DMS53 (cell line): Measurements from ENCODE around the gene BMAL1.
"Not testable (repeated sequence)": the region's sequence is repeated elsewhere in the genome, so short reads cannot be mapped to it uniquely, and the experiment has no call there.

Source experiments
- DNase-seq: peaks from one replicate; lab custom pipeline; 2025; lab: John Stamatoyannopoulos, UW

The BMAL1 gene

DNA sequence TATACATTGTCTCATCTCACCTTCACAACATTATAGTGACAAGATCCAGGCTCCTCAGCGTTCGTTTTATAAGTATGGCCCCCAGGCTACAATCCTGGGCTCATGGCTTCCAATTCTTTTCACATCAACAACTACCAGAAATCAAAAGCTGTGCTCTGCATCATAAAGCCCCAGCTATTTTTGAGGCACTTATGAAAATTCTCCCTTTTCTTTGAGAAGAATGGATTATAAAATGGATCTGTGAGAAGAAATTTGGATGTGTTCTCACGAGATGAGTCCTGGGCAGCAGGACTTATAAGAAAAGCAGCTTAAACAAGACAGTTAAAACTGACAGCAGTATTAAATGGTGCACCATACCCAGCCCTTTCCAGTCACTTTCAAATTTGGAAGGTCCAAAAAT, 105.2 kb downstream of the BMAL1 start:
- DNase-seq: no peak

DNA sequence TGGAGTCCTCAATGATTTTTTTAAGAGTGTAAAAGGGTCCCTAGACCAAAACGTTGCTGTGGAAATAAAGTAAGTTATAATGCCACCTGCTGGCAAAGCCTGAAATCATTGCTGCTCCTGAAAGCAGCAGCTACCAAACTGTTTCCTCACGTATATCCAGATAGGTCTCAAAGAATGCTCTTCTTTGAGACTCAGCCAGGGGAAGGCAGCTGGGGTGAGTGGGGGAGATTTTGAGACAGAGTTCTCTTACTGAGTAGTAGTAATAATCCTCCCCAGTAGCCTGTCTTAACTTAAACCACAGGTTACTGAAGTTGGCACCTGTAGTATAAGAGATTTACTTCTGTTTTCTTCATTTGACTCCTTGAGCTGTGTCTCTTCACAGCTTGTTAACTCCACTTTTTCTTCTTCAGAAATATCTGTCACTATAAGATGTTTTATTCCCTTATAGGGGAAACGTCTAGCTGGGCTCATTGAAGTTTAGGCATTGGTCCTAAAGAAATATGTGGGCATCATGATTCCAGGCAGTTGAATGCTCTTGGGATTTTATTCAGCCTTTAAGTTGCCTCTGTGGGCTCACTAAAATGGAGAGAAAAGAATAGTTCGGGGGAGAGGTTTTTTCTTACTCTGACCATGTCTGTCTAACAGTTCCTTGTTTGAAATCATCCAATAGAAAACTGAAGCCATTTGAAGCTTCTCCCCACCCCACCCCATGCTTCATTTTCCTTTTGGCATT, 107.5 kb downstream of the BMAL1 start:
- peak; percentile 76 for DNase-seq

DNA sequence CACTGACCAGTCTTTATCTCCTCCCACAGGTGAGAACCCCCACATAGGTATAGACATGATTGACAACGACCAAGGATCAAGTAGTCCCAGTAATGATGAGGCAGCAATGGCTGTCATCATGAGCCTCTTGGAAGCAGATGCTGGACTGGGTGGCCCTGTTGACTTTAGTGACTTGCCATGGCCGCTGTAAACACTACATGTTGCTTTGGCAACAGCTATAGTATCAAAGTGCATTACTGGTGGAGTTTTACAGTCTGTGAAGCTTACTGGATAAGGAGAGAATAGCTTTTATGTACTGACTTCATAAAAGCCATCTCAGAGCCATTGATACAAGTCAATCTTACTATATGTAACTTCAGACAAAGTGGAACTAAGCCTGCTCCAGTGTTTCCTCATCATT, 109.0 kb downstream of the BMAL1 start:
- DNase-seq: peak; percentile 97

DNA sequence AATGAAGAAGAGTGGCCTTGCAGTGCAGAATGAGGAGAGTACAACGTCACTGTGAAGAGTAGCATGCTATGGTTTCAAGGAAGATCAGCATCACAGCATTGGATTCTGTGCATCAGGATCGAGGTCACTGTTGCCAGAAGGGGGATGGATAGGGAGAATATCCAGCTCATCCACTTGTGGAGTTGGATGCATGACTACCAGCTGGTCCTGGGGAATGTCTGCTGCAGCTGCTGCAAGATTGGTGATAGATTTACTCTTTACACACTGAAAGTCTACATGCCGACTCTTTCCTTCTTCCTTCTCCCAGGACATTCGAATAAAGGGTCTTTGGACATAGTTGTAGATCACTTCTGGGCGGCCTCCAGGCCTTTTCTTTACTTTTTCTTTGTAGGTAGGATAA, 111.2 kb downstream of the BMAL1 start:
- peak; percentile 61 for DNase-seq

DNA sequence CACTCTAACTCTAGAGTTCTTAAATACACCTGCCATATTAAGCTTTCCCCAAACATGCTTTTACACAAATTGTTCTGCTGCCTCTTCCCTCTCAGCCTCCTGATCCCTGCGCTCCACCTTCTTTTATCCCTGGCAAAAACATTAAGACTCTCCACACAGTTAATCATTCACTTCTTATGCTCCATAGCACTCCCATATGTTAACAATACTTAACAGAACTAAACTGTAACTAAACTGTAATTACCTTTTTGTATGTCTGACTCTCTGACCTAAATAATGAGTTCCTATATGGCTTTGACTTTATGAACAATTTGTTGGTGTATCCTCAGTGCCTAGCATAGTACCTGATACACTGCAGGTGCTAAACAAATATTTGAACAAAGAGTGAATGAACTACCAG, 113.6 kb downstream of the BMAL1 start:
- peak; percentile 60 for DNase-seq

DNA sequence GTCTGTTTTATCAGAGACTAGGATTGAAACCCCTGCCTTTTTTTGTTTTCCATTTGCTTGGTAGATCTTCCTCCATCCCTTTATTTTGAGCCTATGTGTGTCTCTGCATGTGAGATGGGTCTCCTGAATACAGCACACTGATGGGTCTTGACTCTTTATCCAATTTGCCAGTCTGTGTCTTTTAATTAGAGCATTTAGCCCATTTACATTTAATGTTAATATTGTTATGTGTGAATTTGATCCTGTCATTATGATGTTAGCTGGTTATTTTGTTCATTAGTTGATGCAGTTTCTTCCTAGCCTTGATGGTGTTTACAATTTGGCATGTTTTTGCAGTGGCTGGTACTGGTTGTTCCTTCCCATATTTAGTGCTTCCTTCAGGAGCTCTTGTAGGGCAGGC, 120.7 kb downstream of the BMAL1 start:
- DNase-seq: not testable (repeated sequence)

DNA sequence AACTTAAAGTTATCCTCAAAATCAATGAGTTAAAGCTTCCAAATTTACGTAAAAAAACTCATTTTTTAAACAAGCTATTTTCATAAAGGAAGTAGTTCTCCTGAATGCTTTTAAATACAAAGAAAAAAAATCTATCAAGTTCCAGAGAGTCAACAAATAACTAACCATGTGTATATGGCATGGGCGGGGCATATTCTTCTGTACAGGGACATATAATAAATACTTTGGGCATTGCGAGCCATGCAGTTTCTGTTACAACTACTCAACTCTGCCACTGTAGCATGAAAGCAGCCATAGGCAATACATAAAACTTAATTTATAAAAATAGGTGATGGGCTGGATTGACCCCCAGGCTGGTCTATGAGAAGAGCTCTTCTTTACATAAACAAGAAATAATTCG, 127.6 kb downstream of the BMAL1 start:
- DNase-seq: no peak

DNA sequence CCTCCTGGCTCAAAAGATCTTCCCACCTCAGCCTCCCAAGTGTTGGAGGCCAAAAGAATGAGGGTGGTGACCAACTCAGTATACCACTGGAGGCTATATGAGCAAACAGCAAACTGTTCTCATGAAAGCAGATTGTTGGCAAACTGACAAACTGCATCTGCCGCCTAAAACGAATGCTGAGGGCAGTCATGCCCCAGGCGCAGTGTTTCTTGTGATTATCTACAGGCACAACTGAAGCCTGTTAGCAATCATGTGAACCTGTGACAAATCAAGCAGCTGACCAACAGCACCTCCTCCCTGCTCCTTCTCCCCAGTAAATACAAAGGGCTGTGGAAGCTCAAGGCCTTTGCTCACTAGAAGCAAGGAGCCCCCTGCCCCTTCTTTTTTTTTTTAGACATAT, 137.6 kb downstream of the BMAL1 start:
- no peak for DNase-seq

DNA sequence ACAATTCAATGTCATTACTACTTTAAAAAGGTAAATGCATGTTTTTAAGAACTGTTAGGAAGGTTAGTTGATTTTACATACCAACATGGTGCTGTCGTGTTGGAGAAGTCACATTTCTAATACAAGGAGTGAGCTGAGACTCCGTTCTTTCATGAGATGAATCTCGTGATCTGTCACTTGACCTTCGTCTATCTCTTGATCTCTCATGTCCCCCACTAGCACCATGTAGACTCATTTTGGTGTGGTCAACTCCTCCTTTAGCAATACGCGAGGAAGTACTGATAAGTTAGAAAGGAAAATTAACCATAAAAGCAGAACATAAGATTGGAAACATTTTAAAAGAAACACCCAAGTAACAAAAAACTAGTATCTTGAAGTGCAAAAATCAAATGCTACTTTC, 144.0 kb downstream of the BMAL1 start:
- no peak for DNase-seq

DNA sequence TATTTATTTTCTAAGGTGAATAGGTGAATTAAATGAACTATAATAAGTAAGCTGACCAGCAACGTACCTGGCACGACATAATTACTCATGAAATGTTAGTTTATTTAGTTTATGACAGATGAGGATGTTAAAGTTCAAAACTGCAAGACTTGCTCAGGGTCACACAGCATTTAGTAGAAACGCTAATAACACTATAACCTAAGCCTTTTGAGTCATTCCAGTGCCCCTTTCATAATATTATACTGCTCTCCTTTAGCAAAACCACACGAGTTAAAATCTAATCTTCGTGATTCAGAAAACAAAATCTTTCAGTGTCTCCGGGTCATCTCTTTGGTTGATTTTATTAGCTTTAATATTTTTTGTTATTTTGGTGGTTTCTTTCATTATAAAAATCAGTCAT, 145.8 kb downstream of the BMAL1 start:
- no peak for DNase-seq

DNA sequence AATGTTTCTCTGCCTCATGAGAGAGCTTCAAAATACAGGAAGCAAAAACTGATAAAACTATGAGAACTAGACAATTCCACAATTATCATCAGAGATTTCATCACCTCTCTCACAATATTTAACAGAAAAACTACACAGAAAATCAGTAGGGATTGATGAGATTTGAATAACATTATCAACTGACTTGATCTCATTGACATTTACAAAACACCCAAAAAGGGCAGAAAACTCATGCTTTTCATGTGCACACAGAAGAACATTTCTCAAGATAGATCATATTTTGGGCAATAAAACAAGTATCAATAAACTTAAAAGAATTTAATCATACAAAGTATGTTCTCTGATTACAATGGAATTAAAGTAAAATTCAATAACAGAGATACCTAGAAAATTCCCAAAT, 149.8 kb downstream of the BMAL1 start:
- DNase-seq: no peak

DNA sequence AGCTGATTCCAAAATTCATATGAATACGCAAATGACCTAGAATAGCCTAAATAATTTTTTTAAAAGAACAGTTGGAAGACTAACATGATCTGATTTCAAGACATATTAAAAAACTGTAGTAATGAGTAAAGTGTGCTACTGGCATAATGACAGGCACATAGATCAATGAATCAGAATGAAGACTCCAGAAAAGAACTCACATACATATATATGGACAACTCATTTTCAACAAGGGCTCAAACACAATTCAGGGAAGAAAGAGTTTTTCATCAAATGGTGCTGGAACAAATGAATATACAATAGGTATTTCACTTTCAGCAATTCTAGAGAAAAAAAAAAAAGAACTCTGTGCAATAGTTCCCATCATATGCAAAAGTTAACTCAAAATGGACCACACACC, 151.7 kb downstream of the BMAL1 start:
- no peak for DNase-seq

DNA sequence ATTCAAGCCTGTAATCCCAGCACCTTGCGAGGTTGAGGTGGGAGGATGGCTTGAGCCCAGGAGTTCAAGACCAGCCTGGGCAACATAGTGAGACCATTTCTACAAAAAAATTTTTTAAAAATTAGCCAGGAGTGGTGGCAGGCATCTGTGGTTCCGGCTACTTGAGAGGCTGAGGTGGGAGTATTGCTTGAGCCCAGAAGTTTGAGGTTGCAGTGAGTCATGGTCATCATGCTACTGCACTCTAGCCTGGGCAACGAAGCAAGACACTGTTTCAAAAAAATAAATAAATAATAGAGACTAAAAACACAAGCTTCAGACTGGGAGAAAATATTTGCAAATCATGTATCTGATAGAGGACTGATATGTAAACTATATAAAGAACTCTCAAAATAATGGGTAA, 152.2 kb downstream of the BMAL1 start:
- no peak for DNase-seq

DNA sequence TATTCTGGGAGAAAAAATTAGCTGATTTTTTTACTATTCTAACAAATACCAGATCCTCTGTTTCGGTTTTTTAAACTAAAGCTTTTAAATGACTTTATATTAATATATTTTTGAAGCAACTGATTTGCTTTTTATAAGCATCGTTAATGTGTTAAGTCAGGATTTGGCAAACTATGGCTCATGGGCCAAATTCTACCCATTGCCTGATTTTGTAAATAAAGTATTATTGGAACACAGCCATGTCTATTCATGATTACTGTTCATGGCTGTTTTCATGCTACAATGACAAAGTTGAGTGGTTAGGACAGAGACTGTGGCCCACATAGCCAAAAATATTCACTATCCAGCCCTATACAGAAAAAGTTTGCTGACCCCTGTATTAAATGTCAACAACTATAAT, 155.8 kb downstream of the BMAL1 start:
- DNase-seq: no peak

DNA sequence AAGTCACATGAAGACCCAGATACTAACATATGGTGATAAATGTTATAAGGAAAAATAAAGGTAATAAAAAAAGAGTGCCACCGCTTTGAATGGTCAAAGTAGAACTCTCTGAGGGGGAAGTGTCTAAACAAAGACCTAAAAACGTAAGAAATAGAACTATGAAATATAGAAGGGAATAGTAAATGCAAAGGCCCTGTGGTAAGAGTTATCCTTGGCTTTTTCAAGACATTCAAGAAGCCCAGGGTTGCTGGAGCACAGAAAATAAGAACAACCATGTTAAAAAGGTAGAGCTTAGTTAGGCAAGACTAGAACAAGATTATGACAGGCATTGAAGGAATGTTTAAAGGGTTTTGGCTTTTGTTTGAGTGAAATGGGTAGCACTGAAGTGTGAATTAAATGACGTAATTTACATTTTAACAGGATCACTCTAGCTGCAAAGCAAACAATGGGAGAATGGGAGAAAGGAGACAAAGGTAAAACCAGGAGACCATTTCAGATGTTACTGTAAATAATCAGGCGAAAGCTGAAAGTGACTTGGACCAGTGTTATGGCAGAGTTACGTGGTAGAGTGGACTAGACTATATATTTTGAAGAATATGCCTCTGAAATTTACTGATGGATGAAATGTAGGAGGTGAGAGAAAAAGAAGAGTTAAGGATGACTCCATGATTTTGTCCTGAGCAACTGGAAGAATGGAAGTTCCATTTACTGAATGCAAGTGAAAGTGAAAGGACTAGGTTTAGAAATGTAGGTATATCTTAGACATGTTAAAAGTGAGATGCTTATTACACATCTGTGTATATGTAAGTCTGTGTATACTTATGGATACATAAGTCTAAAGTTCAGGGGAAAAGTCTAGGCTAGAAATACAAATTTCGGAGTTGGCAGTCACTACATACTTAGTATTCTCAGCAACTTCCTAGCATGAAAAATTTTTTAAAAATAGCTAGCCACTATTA, 156.9 kb downstream of the BMAL1 start:
- peak; percentile 28 for DNase-seq

DNA sequence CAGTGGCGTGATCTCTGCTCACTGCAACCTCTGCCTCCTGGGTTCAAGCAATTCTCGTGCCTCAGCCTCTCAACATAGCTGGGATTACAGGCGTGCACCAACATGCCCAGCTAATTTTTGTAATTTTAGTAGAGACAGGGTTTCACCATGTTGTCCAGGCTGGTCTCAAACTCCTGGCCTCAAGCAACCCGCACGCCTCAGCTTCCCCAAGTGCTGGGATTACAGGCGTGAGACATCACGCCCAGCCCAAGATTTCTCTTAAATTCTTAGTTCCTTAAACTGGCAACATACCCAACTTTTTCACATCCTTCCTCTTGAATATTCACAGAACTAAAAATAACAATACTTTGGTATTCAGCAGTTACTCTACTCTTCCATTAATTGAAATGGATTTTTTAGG, 159.2 kb downstream of the BMAL1 start:
- DNase-seq: not testable (repeated sequence)
